OCI-LY1 (cell line): ENCODE results near the gene PPP5C.
"Not testable (repeated sequence)": the region's sequence is repeated elsewhere in the genome, so short reads cannot be mapped to it uniquely, and the experiment has no call there.

Experiments used
- H2AFZ ChIP-seq: fragments of 200-600 bp; sonication (generic), shearing (Covaris generic); 2 replicates; pipeline ENCODE4 v1.6.0; 2014; ENCODE audit warnings: antibody characterized with exemption, mild to moderate bottlenecking, low read length
- H3F3A ChIP-seq: fragments of 200-600 bp; sonication (generic), shearing (Covaris generic); 2 replicates; pipeline ENCODE4 v1.6.0; 2014; ENCODE audit warnings: mild to moderate bottlenecking, antibody characterized with exemption, low read length, moderate library complexity; ENCODE audit not compliant: insufficient read depth
- H3K27ac ChIP-seq: fragments of 200-600 bp; sonication (generic); 2 replicates; pipeline ENCODE4 v1.5.1; 2014; ENCODE audit warnings: low read length, mixed run types, mild to moderate bottlenecking, low read depth; ENCODE audit not compliant: poor library complexity, severe bottlenecking
- H3K27me3 ChIP-seq: fragments of 200-600 bp; sonication (generic); 2 replicates; pipeline ENCODE4 v1.6.0; 2014; ENCODE audit warnings: antibody characterized with exemption, mild to moderate bottlenecking, low read length, moderate library complexity; ENCODE audit not compliant: insufficient read depth
- H3K36me3 ChIP-seq: fragments of 200-600 bp; sonication (generic); 2 replicates; pipeline ENCODE4 v1.6.1; 2014; ENCODE audit warnings: mild to moderate bottlenecking, antibody characterized with exemption, low read length, moderate library complexity, mixed read lengths; ENCODE audit not compliant: insufficient read depth
- H3K4me1 ChIP-seq: fragments of 200-600 bp; sonication (generic); 2 replicates; pipeline ENCODE4 v1.5.1; 2014; ENCODE audit warnings: mild to moderate bottlenecking, low read length, moderate library complexity; ENCODE audit not compliant: insufficient read depth, severe bottlenecking
- H3K4me2 ChIP-seq: fragments of 200-600 bp; sonication (generic), shearing (Covaris generic); 2 replicates; pipeline ENCODE4 v1.6.1; 2014; ENCODE audit warnings: low read length
- H3K4me3 ChIP-seq: fragments of 200-600 bp; sonication (generic); 2 replicates; pipeline ENCODE4 v1.5.1; 2014; ENCODE audit warnings: low read length, low read depth, mild to moderate bottlenecking, mixed read lengths; ENCODE audit not compliant: poor library complexity, severe bottlenecking
- H3K79me2 ChIP-seq: fragments of 200-600 bp; shearing (Covaris generic); 2 replicates; pipeline ENCODE4 v1.6.1; 2016; ENCODE audit warnings: mixed run types, low read length, mixed read lengths; ENCODE audit not compliant: insufficient read depth
- H3K9ac ChIP-seq: fragments of 200-600 bp; sonication (generic), shearing (Covaris generic); 2 replicates; pipeline ENCODE4 v1.6.1; 2014; ENCODE audit warnings: mild to moderate bottlenecking, low read length, mixed read lengths
- H3K9me2 ChIP-seq: fragments of 200-600 bp; sonication (generic), shearing (Covaris generic); 2 replicates; pipeline ENCODE4 v1.6.1; 2014; ENCODE audit warnings: low read depth, mild to moderate bottlenecking, low read length, mixed read lengths
- H3K9me3 ChIP-seq: fragments of 200-600 bp; shearing (Covaris generic); 2 replicates; pipeline ENCODE4 v1.6.1; 2014; ENCODE audit warnings: low read length, mixed read lengths
- H4K20me1 ChIP-seq: fragments of 200-600 bp; sonication (generic), shearing (Covaris generic); 2 replicates; pipeline ENCODE4 v1.6.0; 2016; ENCODE audit warnings: mild to moderate bottlenecking, low read length; ENCODE audit not compliant: insufficient read depth
- EZH2 ChIP-seq: fragments of 200-600 bp; sonication (generic), shearing (Covaris generic); IDR thresholded peaks from 2 replicates; pipeline ENCODE4 v1.8.0; 2017; ENCODE audit warnings: borderline replicate concordance, mixed run types, mild to moderate bottlenecking, antibody characterized with exemption, low read length, moderate library complexity, mixed read lengths
- TF ChIP-seq, protein P1 (sequence below): fragments of 200-600 bp; sonication (generic), shearing (Covaris generic); IDR thresholded peaks from 2 replicates; pipeline ENCODE4 v1.5.1; 2017; ENCODE audit warnings: mild to moderate bottlenecking, antibody characterized with exemption, low read length, moderate library complexity, mixed read lengths

PPP5C gene

DNA sequence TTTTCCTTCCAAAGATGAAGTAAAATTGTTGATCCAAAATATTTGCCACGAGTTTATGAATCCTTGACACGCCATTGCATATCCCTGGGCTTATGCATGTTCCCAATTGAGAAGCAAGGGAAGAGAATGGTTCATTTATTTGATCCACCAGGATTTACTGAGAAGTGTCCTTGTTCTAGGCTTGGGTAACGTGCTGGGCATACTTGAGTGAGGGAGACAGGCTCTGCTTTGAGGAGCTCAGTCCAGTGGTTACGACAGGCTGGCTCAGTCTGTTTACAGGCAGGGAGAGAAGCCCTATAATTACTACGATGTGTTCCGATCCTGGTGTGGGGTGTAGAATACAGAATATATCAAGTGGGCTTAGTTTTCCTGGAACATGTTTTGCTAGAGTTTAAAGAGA is 88.1 kb downstream of the PPP5C start:
- no peaks in the 10 kb centered on the region for H3K4me1 ChIP-seq
- no peaks in the 10 kb centered on the region for H3K27me3 ChIP-seq
- H3K79me2 ChIP-seq, result no peaks in the 10 kb centered on the region
- H3K4me2 ChIP-seq, result no peak overlapping the region
- no peak overlapping the region for H3K27ac ChIP-seq
- no peaks in the 10 kb centered on the region for H3F3A ChIP-seq
- no peak overlapping the region for H3K4me3 ChIP-seq
- no peaks in the 10 kb centered on the region for H4K20me1 ChIP-seq
- H3K36me3 ChIP-seq, result no peaks in the 10 kb centered on the region
- no peaks in the 10 kb centered on the region for H3K9me2 ChIP-seq
- no peaks in the 10 kb centered on the region for H3K9me3 ChIP-seq
- no peak overlapping the region for H2AFZ ChIP-seq
- TF ChIP-seq, protein P1, sequence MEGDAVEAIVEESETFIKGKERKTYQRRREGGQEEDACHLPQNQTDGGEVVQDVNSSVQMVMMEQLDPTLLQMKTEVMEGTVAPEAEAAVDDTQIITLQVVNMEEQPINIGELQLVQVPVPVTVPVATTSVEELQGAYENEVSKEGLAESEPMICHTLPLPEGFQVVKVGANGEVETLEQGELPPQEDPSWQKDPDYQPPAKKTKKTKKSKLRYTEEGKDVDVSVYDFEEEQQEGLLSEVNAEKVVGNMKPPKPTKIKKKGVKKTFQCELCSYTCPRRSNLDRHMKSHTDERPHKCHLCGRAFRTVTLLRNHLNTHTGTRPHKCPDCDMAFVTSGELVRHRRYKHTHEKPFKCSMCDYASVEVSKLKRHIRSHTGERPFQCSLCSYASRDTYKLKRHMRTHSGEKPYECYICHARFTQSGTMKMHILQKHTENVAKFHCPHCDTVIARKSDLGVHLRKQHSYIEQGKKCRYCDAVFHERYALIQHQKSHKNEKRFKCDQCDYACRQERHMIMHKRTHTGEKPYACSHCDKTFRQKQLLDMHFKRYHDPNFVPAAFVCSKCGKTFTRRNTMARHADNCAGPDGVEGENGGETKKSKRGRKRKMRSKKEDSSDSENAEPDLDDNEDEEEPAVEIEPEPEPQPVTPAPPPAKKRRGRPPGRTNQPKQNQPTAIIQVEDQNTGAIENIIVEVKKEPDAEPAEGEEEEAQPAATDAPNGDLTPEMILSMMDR, result no peak
- no peak for TF ChIP-seq EZH2
- no peak overlapping the region for H3K9ac ChIP-seq

- not testable (repeated sequence) for H3K4me2 ChIP-seq, H3K4me3 ChIP-seq, H3K27me3 ChIP-seq, H3K9me2 ChIP-seq, H3K9me3 ChIP-seq, H3K4me1 ChIP-seq, H2AFZ ChIP-seq, H4K20me1 ChIP-seq, H3F3A ChIP-seq, H3K79me2 ChIP-seq, H3K27ac ChIP-seq, H3K36me3 ChIP-seq, H3K9ac ChIP-seq
These were observed 88.8 kb downstream of the PPP5C start for GRCh38 chr19:46435689-46436088.
